SK-N-SH (cell line): Measurements from ENCODE around the gene DCP2. TPM values are rescaled to one million over a fixed set of nuclear protein-coding genes. Genes with fewer than 3 reads are reported as not detected.

Experiments
- CTCF ChIA-PET: fragments of 300-600, 350-600 bp; formaldehyde crosslinking; extraction: SDS; loops from one replicate; lab custom pipeline; 2021; lab: Yijun Ruan, JAX
- POLR2A ChIA-PET: fragments of 350-600 bp; sonication (Branson Sonifier 250); formaldehyde crosslinking; extraction: SDS; loops from one replicate; lab custom pipeline; 2020; ENCODE audit warnings: antibody characterized with exemption, inconsistent platforms; lab: Yijun Ruan, JAX
- DNase-seq: peaks from one replicate; pipeline ENCODE4 v3.0.0; 2012
- H2AFZ ChIP-seq: fragments of 200-600 bp; sonication (generic); 2 replicates; pipeline ENCODE4 v1.8.1; 2016; ENCODE audit warnings: antibody characterized with exemption, mild to moderate bottlenecking, low read depth
- H3F3A ChIP-seq: fragments of 200-600 bp; sonication (generic); replicated peaks from 2 replicates; pipeline ENCODE3; 2016; ENCODE audit warnings: antibody characterized with exemption, mild to moderate bottlenecking; ENCODE audit not compliant: insufficient read depth
- H3K27ac ChIP-seq, 2 experiments: fragments of 200-500 bp in 1 of 2; fragments of 200-600 bp in 1 of 2; sonication (Bioruptor generic) in 1 of 2; sonication (generic), shearing (Covaris generic) in 1 of 2; 2 replicates each; pipeline versions ENCODE4 v1.5.1 to v1.6.1; 2014 to 2016; ENCODE audit warnings: low read depth in 2 of 2, inconsistent platforms in 1 of 2, low read length in 1 of 2, mild to moderate bottlenecking in 1 of 2, mixed read lengths in 1 of 2
- H3K27me3 ChIP-seq: fragments of 200-600 bp; sonication (generic), shearing (Covaris generic); 2 replicates; pipeline ENCODE4 v1.6.1; 2016; ENCODE audit warnings: mixed run types; ENCODE audit not compliant: insufficient read depth
- H3K36me3 ChIP-seq, 2 experiments: fragments of 200-500 bp in 1 of 2; fragments of 200-600 bp in 1 of 2; sonication (Bioruptor generic) in 1 of 2; sonication (generic) in 1 of 2; replicated peaks in 1 of 2; 2 replicates each; pipeline versions ENCODE3 to v1.5.1; 2014 to 2016; ENCODE audit warnings: low read length in 1 of 2, mild to moderate bottlenecking in 1 of 2; ENCODE audit not compliant: insufficient read depth in 2 of 2, control insufficient read depth in 1 of 2
- H3K4me1 ChIP-seq, 2 experiments: fragments of 200-500 bp in 1 of 2; fragments of 200-600 bp in 1 of 2; sonication (Bioruptor generic) in 1 of 2; sonication (generic), shearing (Covaris generic) in 1 of 2; 2 replicates each; pipeline versions ENCODE4 v1.5.1 to v1.6.1; 2014 to 2016; ENCODE audit warnings: low read depth in 1 of 2, low read length in 1 of 2, mixed run types in 1 of 2; ENCODE audit not compliant: insufficient read depth in 2 of 2, control insufficient read depth in 1 of 2
- H3K4me2 ChIP-seq: fragments of 200-600 bp; sonication (generic), shearing (Covaris generic); 2 replicates; pipeline ENCODE4 v1.6.1; 2017; ENCODE audit warnings: mixed run types
- H3K4me3 ChIP-seq, 2 experiments: fragments of 200-500 bp in 1 of 2; fragments of 200-600 bp in 1 of 2; sonication (Bioruptor generic) in 1 of 2; sonication (generic), shearing (Covaris generic) in 1 of 2; 2 replicates each; pipeline versions ENCODE4 v1.5.1 to v1.8.1; 2014 to 2016; ENCODE audit warnings: low read depth in 2 of 2, inconsistent platforms in 1 of 2, low read length in 1 of 2, mild to moderate bottlenecking in 1 of 2, mixed read lengths in 1 of 2, moderate library complexity in 1 of 2
- H3K79me2 ChIP-seq: fragments of 200-600 bp; sonication (generic); 2 replicates; pipeline ENCODE4 v1.8.1; 2017; ENCODE audit warnings: mild to moderate bottlenecking; ENCODE audit not compliant: insufficient read depth
- H3K9ac ChIP-seq: fragments of 200-600 bp; sonication (generic); 2 replicates; pipeline ENCODE4 v1.6.1; 2017; ENCODE audit warnings: mixed run types
- H3K9me2 ChIP-seq: fragments of 200-600 bp; sonication (generic); 2 replicates; pipeline ENCODE4 v1.6.1; 2017; ENCODE audit warnings: mixed run types
- H3K9me3 ChIP-seq: fragments of 200-600 bp; sonication (generic); 2 replicates; pipeline ENCODE4 v1.6.1; 2017; ENCODE audit warnings: mixed run types, mild to moderate bottlenecking, moderate library complexity
- H4K20me1 ChIP-seq: fragments of 200-600 bp; sonication (generic); 2 replicates; pipeline ENCODE4 v1.6.1; 2017; ENCODE audit warnings: mild to moderate bottlenecking, mixed run types; ENCODE audit not compliant: insufficient read depth
- CTCF ChIP-seq: fragments of 200-600 bp; sonication (generic); IDR thresholded peaks from 2 replicates; pipeline ENCODE4 v1.6.1; 2017; ENCODE audit warnings: antibody characterized with exemption, mild to moderate bottlenecking, moderate library complexity
- FOXJ3 ChIP-seq: sonication (generic); formaldehyde crosslinking; IDR thresholded peaks from 2 replicates; pipeline ENCODE4 v1.5.1; 2020; ENCODE audit warnings: mild to moderate bottlenecking, missing genetic modification reagents
- GABPA ChIP-seq: IDR thresholded peaks from 2 replicates; pipeline ENCODE4 v1.4.0; 2012; ENCODE audit warnings: low read depth, mild to moderate bottlenecking
- IRF3 ChIP-seq: fragments of 150-350 bp; IDR thresholded peaks from 2 replicates; pipeline ENCODE4 v1.6.1; 2016; ENCODE audit warnings: mild to moderate bottlenecking, low read depth, low read length
- MEF2A ChIP-seq: IDR thresholded peaks from 2 replicates; pipeline ENCODE4 v1.4.0; 2012; ENCODE audit warnings: low read depth, borderline replicate concordance
- NFIC ChIP-seq: IDR thresholded peaks from 2 replicates; pipeline ENCODE4 v1.4.0; 2012; ENCODE audit warnings: borderline replicate concordance
- POLR2AphosphoS5 ChIP-seq: IDR thresholded peaks from 2 replicates; pipeline ENCODE4 v1.6.1; 2012; ENCODE audit warnings: low read depth, low read length
- RAD21 ChIP-seq: IDR thresholded peaks from 2 replicates; pipeline ENCODE4 v1.6.1; 2012; ENCODE audit warnings: mild to moderate bottlenecking, low read length
- RFX5 ChIP-seq: IDR thresholded peaks from 2 replicates; pipeline ENCODE4 v1.6.1; 2012; ENCODE audit warnings: mild to moderate bottlenecking, improper control_type of control experiment, low read length
- RXRA ChIP-seq: IDR thresholded peaks from 2 replicates; pipeline ENCODE4 v1.4.0; 2012; ENCODE audit warnings: low read depth, mild to moderate bottlenecking, borderline replicate concordance
- TAF1 ChIP-seq: IDR thresholded peaks from 2 replicates; pipeline ENCODE4 v1.6.1; 2012; ENCODE audit warnings: low read depth, mild to moderate bottlenecking, low read length, moderate library complexity, borderline replicate concordance
- TCF12 ChIP-seq: IDR thresholded peaks from 2 replicates; pipeline ENCODE4 v1.4.0; 2012
- TEAD4 ChIP-seq: IDR thresholded peaks from 2 replicates; pipeline ENCODE4 v1.4.0; 2012; ENCODE audit warnings: mild to moderate bottlenecking, borderline replicate concordance; ENCODE audit not compliant: insufficient read depth
- USF1 ChIP-seq: IDR thresholded peaks from 2 replicates; pipeline ENCODE4 v1.4.0; 2012; ENCODE audit warnings: low read depth, borderline replicate concordance
- ZBTB33 ChIP-seq: IDR thresholded peaks from 2 replicates; pipeline ENCODE4 v1.4.0; 2012; ENCODE audit warnings: low read depth, borderline replicate concordance
- WGBS: methylation state at CpG from one replicate; pipeline ENCODE4 v1.1.6; 2017; ENCODE audit warnings: low lambda C conversion rate; 5-methylcytosine and 5-hydroxymethylcytosine counted together
- polyA plus RNA-seq, 3 experiments: library from polyadenylated mRNA; depleted of rRNA; stranded (reverse); fragments of >200 nt; gene quantifications; 2 replicates each; pipeline ENCODE4 v1.2.3, GENCODE V29; 2012

Gene DCP2
- polyA plus RNA-seq, 1 of the 3 experiments (the other 2 are of a cell fraction), result 6.0 TPM

- no peak for DNase-seq
- H3K79me2 ChIP-seq, result peaks cover 12% of the 10 kb centered on the region; the same call in 1 of the 2 replicates
- no peak for TF ChIP-seq RFX5
- no peak for TF ChIP-seq USF1
- TF ChIP-seq TAF1, result no peak
- TF ChIP-seq TEAD4, result no peak
- TF ChIP-seq CTCF, result no peak
- no peak for TF ChIP-seq ZBTB33
- TF ChIP-seq RAD21, result no peak
- TF ChIP-seq IRF3, result no peak
- no peak for TF ChIP-seq RXRA
- TF ChIP-seq FOXJ3 (CRISPR knock-in tag), result no peak
- TF ChIP-seq NFIC, result no peak
- no peak for TF ChIP-seq TCF12
- TF ChIP-seq GABPA, result no peak
- no peak for TF ChIP-seq MEF2A
- TF ChIP-seq POLR2AphosphoS5, result no peak
- TF ChIP-seq, all 33 proteins: peak for 0
- CTCF ChIA-PET, result interaction anchor here (1.3 kb wide), 1 partner anchor 22 kb away, joined by 3 read pairs; no protein-coding TSS in a partner anchor
- Histone ChIP-seq H3F3A (peaks cover 9% of the 10 kb centered on the region), H4K20me1 (peaks cover 6% of the 10 kb centered on the region; the same call in 1 of the 2 replicates), H3K4me1 (peaks cover 0 to 8% of the 10 kb centered on the region in 2 experiments; a peak in 2 of 4 replicates), H3K9me2 (no peaks in the 10 kb centered on the region), H3K4me3 (no peak overlapping the region), H3K4me2 (no peak overlapping the region), H3K9ac (no peak overlapping the region), H3K9me3 (no peaks in the 10 kb centered on the region), H3K27ac (no peak overlapping the region), H3K36me3 (peaks cover 40 to 72% of the 10 kb centered on the region in 2 experiments), H3K27me3 (no peaks in the 10 kb centered on the region), H2AFZ (no peak overlapping the region)
- POLR2A ChIA-PET, result no interaction called here
- WGBS, result 96% methylated on average over 2 of the region's 2 CpGs
Measured at GRCh38 chr5:113017881-113018635, 41.5 kb downstream of the DCP2 start.
